Mucosa of rectum (tissue), 2 donors: ENCODE data around the gene TMEM208.
A peak's percentile ranks its signal among the peaks of the same experiment; 100 is the strongest.

ENCODE experiments used
- H3K27ac ChIP-seq, 2 donors: one replicate each; pipeline ENCODE4 v1.7.0; 2013; ENCODE audit warnings: inconsistent platforms in 2 of 2, low read depth in 2 of 2, low read length in 2 of 2
- H3K27me3 ChIP-seq, 2 donors: one replicate each; pipeline ENCODE4 v1.7.0; 2013; ENCODE audit warnings: low read length in 2 of 2; ENCODE audit not compliant: control insufficient read depth in 2 of 2, insufficient read depth in 2 of 2
- H3K36me3 ChIP-seq, 2 donors: one replicate each; pipeline ENCODE4 v1.7.0; 2013; ENCODE audit warnings: low read length in 2 of 2; ENCODE audit not compliant: control insufficient read depth in 2 of 2, insufficient read depth in 2 of 2
- H3K4me1 ChIP-seq, 2 donors: one replicate each; pipeline ENCODE4 v1.7.0; 2013; ENCODE audit warnings: low read length in 2 of 2, mild to moderate bottlenecking in 1 of 2; ENCODE audit not compliant: control insufficient read depth in 2 of 2, insufficient read depth in 2 of 2
- H3K4me3 ChIP-seq, 2 donors: one replicate each; pipeline ENCODE4 v1.7.0; 2013; ENCODE audit warnings: low read length in 2 of 2
- H3K9ac ChIP-seq, 2 donors: one replicate each; pipeline ENCODE4 v1.7.0; 2013; ENCODE audit warnings: low read length in 2 of 2, low read depth in 1 of 2, mild to moderate bottlenecking in 1 of 2
- H3K9me3 ChIP-seq, 2 donors: one replicate each; pipeline ENCODE4 v1.7.0; 2013; ENCODE audit warnings: low read length in 2 of 2; ENCODE audit not compliant: control insufficient read depth in 2 of 2
- donor health status: healthy.
- donor health status: Normal muscosa, but diverticular disease.

TMEM208 gene

DNA sequence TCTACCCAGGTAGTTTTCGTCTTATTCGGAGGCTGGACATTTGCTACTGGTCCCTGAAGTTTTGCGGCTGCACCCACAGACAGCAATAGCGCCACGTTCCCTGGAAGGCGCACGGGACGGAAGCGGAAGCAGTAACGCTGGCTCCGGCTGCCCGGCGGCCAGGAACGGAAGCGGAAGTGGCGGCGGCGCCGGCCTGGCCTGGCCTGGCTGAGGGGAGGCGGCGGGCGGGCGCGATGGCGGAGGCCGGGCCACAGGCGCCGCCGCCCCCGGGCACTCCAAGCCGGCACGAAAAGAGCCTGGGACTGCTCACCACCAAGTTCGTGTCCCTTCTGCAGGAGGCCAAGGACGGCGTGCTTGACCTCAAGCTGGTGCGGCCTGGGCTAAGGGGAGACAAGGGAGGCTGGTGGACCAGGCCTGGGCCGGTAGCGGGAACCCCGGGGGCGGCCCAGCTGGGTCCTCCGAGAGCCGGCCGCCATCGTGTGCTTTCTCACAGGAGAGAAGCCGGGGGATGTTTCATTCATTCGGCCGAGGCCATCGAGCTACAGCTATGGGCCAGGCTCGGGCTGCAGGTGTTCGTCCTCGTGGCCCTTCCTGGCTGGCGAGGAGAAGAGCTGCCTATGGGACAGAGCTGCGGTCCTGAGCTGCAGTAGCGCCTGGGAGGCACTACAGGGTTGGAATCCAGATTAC, 34.8 kb upstream of the TMEM208 start, which contains the start of gene E2F4:
Gene E2F4 (plus strand): TSS at position 161 of the 687 bp plus-strand sequence. CDS start 73 bp downstream, at position 234.
- H3K4me3 ChIP-seq = peak within 1 kb of the TSS; percentile 90 to 97
- no peaks in the 10 kb centered on the region for H3K9me3 ChIP-seq
- peak within 1 kb of the TSS; percentile 87 to 93 for H3K9ac ChIP-seq
- no peaks in the 10 kb centered on the region for H3K27me3 ChIP-seq
- H3K4me1 ChIP-seq = peaks cover 26 to 28% of the 10 kb centered on the region in 2 donors
- peaks cover 30 to 37% of the 10 kb centered on the region in 2 donors for H3K36me3 ChIP-seq
- peak within 1 kb of the TSS; percentile 37 to 67 for H3K27ac ChIP-seq

GRCh38 chr16:67192781-67193361, 34.1 kb upstream of the TMEM208 start:
- H3K27me3 ChIP-seq = no peaks in the 10 kb centered on the region
- peaks cover 31 to 32% of the 10 kb centered on the region in 2 donors for H3K4me1 ChIP-seq
- H3K9ac ChIP-seq = peak overlapping the region; percentile 87 to 93
- H3K27ac ChIP-seq = no peak overlapping the region
- peaks cover 37 to 44% of the 10 kb centered on the region in 2 donors for H3K36me3 ChIP-seq
- H3K9me3 ChIP-seq = no peaks in the 10 kb centered on the region
- peak overlapping the region; percentile 90 to 97 for H3K4me3 ChIP-seq

DNA sequence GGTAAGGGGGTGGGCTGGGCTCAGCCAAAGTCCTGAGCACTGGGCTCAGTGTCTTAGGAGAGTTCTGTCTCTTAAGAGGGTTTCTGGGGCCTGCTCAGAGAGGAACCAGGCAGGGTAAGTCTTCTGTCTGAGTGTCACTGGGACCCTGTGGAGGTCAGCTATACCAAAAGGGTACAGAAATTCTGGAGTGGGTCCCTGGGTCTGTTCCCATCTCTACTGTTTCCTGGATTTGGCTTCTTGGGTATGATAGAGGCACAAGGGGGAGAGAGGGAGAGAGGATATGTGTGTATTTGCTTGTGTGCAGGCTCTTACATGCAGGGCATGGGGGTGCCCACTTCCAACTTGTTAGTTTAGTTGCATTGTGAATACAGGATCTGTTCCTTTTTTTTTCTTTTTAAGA, 33.4 kb upstream of the TMEM208 start:
- H3K27me3 ChIP-seq = no peaks in the 10 kb centered on the region
- H3K36me3 ChIP-seq = peaks cover 40 to 49% of the 10 kb centered on the region in 2 donors
- H3K9me3 ChIP-seq = no peaks in the 10 kb centered on the region
- peak overlapping the region; percentile 87 to 93 for H3K9ac ChIP-seq
- peaks cover 38 to 39% of the 10 kb centered on the region in 2 donors for H3K4me1 ChIP-seq
- no peak overlapping the region for H3K27ac ChIP-seq
- peak overlapping the region in 1 of 2 donors; percentile 97 for H3K4me3 ChIP-seq

- Histone ChIP-seq H3K27ac (no peak overlapping the region), H3K9ac (no peak overlapping the region), H3K4me1 (peaks cover 40 to 42% of the 10 kb centered on the region in 2 donors), H3K4me3 (no peak overlapping the region), H3K36me3 (peaks cover 40 to 49% of the 10 kb centered on the region in 2 donors), H3K9me3 (no peaks in the 10 kb centered on the region), H3K27me3 (no peaks in the 10 kb centered on the region)
These were observed 32.7 kb upstream of the TMEM208 start for GRCh38 chr16:67194260-67194659.

- H3K9ac ChIP-seq = no peak overlapping the region
- H3K9me3 ChIP-seq = no peaks in the 10 kb centered on the region
- H3K27ac ChIP-seq = no peak overlapping the region
- H3K4me1 ChIP-seq = peaks cover 38 to 40% of the 10 kb centered on the region in 2 donors
- H3K36me3 ChIP-seq = peaks cover 40 to 51% of the 10 kb centered on the region in 2 donors
- no peaks in the 10 kb centered on the region for H3K27me3 ChIP-seq
- H3K4me3 ChIP-seq = no peak overlapping the region
These were observed 31.3 kb upstream of the TMEM208 start for GRCh38 chr16:67195676-67196075.

DNA sequence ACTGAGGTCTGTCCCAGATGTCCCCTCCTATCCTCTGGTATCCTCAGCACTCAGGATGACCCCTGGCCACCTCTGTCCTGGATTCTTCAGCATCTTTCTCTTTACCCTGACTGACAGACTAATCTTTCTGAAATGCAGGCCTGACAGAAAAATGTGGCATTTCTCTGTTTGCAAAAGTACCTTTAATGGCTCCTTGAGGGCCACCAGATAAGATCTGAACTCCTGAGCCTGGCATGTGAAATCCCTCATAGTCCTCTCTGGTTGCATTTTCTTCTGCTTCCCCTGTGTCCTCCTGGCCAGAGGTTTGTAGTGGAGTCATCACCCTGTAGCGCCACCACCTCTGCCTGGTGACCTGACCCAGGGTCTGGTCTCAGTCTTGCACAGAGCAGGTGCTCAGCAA, 30.0 kb upstream of the TMEM208 start:
- peaks cover 48 to 59% of the 10 kb centered on the region in 2 donors for H3K36me3 ChIP-seq
- no peak overlapping the region for H3K9ac ChIP-seq

DNA sequence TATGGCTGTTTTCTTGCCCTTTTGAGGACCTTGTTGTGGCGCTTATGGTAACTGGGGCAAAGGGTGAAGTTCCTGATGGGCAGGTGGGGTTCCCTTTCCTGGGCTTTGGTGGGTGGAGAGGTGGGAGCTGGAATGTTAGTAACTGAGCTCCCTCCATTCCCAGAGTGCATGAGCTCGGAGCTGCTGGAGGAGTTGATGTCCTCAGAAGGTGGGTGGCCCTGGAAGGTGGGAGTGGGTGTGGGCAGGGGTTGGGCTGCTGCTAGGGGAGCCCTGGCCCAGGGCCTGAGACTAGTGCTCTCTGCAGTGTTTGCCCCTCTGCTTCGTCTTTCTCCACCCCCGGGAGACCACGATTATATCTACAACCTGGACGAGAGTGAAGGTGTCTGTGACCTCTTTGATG, 29.2 kb upstream of the TMEM208 start:
- peaks cover 56 to 67% of the 10 kb centered on the region in 2 donors for H3K36me3 ChIP-seq
- no peaks in the 10 kb centered on the region for H3K9me3 ChIP-seq
- H3K27me3 ChIP-seq = no peaks in the 10 kb centered on the region
- no peak overlapping the region for H3K4me3 ChIP-seq
- peaks cover 26 to 31% of the 10 kb centered on the region in 2 donors for H3K4me1 ChIP-seq
- no peak overlapping the region for H3K9ac ChIP-seq
- H3K27ac ChIP-seq = peak overlapping the region; percentile 96 to 97

More for the DNA sequence above, 30.0 kb upstream of the TMEM208 start:
- Histone ChIP-seq H3K27ac (no peak overlapping the region), H3K27me3 (no peaks in the 10 kb centered on the region), H3K4me3 (no peak overlapping the region), H3K9me3 (no peaks in the 10 kb centered on the region), H3K4me1 (peaks cover 30 to 34% of the 10 kb centered on the region in 2 donors)

GRCh38 chr16:67198238-67198734, 28.6 kb upstream of the TMEM208 start:
- Histone ChIP-seq H3K9me3 (no peaks in the 10 kb centered on the region), H3K27me3 (no peaks in the 10 kb centered on the region), H3K9ac (peak overlapping the region; percentile 47 to 64), H3K36me3 (peaks cover 62 to 70% of the 10 kb centered on the region in 2 donors), H3K4me1 (peaks cover 20 to 25% of the 10 kb centered on the region in 2 donors), H3K27ac (peak overlapping the region; percentile 96 to 97), H3K4me3 (peak overlapping the region; percentile 9 to 26)

DNA sequence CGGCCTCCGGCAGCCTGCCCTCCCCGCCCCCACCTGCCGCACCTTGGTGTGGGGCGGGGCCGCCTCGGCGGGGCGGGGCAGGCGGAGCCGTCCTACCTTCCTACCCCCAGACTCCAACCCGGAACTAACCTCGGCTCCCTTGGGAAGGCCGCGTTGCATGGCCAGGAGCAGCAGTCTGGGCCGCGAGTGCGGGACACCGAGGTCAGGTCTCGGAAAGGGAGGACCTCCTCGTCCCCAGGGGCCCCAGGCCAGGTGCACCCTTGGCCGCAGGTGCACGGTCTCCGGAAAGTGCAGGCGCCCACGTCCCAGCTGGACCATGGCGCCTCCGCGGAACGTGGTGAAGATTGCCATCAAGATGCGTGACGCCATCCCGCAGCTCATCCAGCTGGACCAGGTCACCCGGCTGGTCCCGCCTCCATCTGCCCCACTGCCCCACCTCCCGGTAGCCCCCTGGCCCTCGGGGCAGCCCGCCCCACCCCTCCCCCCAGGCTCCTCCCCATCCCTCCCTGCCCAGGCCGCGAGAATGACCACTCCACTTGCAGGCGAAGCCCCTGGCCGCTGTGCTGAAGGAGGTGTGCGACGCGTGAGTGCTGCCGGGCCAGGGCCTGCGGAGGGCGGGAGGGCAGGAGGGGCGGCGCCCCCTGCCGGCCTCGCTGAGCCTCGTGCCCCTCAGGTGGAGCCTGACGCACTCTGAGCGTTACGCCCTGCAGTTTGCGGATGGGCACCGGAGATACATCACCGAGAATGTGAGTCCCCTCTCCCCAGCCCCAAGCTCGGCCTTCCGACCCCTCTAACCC, 27.7 kb upstream of the TMEM208 start, which contains the start of gene ELMO3:
Gene ELMO3 (plus strand): TSS at position 121 of the 797 bp plus-strand sequence. CDS start 196 bp downstream, at position 317.
- Histone ChIP-seq H3K9me3 (no peaks in the 10 kb centered on the region), H3K4me3 (peak within 1 kb of the TSS; percentile 68 to 77), H3K27ac (peak within 1 kb of the TSS; percentile 96 to 97), H3K4me1 (peaks cover 13 to 17% of the 10 kb centered on the region in 2 donors), H3K27me3 (no peaks in the 10 kb centered on the region), H3K36me3 (peaks cover 64 to 66% of the 10 kb centered on the region in 2 donors), H3K9ac (peak within 1 kb of the TSS; percentile 81 to 88)
